ENCODE data around the gene FCGR3B.
A peak's percentile ranks its signal among the peaks of the same experiment; 100 is the strongest.
"Not testable (repeated sequence)": the region's sequence is repeated elsewhere in the genome, so short reads cannot be mapped to it uniquely, and the experiment has no call there.

The FCGR3B gene

DNA sequence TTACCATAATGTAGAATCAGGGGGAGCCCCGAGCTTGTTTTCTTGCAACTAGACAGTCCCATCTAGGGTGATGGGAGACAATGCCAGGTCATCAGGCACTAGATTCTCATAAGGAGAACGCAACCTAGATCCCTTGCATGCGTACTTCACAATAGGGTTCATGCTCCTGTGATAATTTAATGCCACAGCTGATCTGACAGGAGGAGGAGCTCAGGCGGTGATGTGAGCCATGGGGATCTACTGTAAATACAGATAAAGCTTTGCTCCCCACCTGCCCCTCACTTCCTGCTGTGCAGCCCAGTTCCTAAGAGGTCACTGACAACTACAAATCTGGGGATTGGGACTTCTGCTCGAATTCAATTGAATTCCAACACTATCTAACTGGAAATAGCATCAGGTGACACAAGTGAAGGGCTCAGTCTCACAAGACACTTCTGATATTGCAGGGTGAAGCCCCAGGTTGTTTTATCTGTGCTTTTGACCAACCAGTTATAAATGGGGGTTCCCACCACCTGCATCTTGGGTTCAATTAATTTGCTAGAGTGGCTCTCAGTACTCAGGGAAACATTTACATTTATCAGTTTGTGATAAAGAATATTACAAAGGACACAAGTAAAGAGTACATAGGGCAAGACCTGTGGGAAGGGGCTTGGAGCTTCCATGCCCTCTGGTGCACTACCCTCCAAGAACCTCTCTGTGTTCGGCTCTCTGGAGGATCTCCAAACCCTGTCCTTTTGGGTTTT lies 7.4 kb upstream of the FCGR3B start:
- not testable (repeated sequence) for DNase-seq (ENCODE audit: low spot score)

DNA sequence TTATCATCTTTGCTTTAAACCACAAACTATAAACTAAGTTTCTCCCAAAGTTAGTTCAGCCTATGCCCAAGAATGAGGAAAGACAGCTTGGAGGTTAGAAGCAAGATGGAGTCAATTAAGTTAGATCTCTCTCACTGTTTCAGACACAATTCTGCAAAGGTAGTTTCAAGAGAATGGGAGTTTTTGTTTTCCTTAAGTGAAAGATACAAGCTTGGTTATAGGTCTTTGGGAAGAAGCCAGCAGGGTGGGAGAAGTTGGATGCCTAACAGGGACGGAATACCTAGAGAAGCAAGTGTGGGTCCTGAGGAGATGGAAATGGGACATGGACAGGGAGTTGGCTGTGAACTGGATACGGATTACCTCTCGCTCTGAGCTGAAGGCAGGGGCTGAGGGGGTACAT lies 6.0 kb upstream of the FCGR3B start:
- DNase-seq (ENCODE audit: low spot score) = not testable (repeated sequence)

DNA sequence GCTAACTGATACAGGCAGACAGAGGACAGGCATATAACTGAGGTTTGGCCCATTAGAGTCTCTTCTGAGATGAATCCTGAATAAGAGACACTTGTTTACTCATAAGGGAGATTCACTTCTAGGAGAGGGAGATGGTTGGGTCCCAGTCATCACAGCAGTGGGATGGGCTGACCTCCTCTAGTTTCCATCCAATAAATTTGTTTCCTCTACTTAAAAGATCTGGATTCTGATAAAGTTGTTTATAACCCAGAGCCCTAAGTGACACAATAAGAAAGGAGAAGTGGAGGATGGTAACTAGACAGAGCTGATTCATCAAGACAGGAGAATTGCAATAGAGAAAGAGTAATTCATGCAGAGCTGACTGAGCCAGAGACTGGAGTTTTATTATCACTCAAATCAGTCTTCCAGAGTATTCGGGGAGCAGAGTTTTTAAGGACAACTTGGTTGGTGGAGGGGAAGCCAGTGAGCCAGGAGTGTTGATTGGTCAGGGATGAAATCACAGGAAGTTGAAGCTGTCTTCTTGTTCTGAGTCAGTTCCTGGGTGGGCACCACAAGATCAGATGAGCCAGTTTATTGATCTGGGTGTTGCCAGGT lies 5.3 kb upstream of the FCGR3B start:
- peak; percentile 50 for DNase-seq (ENCODE audit: low spot score)

DNA sequence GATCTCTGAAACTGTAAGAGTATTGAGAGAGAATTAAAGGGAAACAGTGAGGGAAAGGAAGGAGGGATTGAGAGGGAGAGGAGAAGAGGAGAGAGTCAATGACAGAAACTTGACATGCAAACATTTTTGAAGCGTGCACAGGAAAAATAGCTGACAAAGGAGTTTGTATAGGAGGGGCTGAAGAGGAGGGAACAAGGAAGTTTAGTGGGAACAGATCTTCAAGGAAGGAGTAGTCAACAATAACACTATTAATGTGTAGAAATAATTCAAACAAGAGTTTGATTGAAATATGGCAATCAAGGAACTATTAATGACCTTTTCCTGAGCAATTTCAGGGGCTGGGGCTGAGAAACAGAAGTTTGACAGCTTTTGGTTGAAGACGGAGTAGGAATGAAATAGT lies 4.0 kb upstream of the FCGR3B start:
- DNase-seq (ENCODE audit: low spot score) = not testable (repeated sequence)

DNA sequence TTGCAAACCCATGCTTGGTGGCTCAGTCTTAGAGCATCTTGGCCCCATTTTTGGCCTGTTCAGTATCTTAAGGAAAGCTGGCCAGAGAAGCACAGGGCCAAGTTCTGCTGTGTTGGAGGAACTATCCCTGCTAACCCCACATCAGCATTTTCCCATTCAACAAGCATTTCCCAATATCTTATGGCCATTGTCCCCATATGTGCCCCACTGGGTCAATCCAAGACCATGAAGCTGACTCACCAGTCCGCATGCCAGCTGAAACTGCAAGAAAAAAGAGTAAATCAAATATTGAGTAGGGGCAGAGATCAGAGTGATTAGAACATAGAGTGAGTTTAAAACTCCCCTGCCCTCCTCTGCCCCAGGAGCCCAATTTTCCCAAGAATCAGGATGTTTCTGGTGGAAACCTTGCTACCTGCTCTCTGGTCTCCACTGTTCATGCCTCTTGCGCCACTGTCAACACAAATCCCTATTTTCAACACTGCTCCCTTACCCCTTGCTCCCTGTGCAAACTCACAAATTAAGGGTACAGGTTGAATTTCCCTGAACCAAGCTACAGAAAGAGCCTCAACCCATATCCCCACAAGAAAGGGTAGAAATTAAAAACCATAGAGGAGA lies 741 bp downstream of the FCGR3B start:
- DNase-seq (ENCODE audit: low spot score) = not testable (repeated sequence)

DNA sequence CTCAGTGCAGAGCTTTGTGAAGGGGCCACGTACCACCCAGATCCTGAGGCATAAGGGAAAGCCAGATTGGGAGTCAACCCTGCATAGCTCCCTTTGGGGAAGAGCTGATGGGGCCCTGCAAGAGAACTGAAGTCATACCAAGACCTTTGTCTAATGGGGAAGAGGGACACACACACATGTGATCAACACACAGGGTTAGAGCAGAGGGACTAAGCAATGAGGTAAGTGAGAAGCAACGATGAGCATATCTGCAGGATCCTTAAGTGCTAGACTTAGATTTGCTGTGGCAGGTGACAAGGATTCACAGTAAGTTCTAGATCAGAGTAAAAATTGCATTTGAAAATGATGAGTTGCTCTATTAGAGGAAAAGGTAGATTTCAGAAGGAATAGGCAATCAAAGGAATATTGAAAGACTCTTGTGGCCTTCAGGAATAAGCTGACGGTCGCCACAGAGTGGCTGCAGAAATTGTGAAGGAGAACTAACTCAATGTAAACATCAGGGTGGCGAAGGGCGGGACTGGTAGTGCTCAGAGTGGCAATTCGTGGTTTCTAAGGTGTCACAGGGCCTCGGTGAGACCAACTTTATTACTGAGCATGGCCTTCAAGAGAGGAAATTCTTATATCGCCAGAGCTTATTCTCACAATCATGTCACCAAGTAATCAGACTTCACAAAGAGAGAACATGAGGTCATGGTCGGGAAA lies 4.4 kb downstream of the FCGR3B start:
- DNase-seq (ENCODE audit: low spot score) = peak; percentile 39

DNA sequence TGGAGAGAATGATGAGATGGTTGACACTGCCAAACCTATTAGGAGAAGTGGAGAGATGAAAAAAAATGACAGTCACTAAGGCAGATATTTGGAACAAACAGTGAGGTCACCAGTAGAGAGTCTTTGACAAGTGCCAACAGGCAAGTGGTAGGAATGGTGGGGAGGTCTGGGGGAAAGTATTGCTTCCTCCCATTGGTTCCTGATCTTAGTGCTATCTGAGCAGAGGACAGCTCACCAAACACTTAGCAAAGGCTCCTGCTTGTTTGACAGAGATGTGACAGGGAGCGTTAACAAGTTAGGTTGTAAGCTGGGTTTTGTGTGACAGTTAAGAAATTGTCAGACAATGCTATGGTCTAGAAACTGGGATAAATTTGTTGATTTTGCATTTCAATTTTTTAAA lies 6.4 kb downstream of the FCGR3B start:
- not testable (repeated sequence) for DNase-seq (ENCODE audit: low spot score)

DNA sequence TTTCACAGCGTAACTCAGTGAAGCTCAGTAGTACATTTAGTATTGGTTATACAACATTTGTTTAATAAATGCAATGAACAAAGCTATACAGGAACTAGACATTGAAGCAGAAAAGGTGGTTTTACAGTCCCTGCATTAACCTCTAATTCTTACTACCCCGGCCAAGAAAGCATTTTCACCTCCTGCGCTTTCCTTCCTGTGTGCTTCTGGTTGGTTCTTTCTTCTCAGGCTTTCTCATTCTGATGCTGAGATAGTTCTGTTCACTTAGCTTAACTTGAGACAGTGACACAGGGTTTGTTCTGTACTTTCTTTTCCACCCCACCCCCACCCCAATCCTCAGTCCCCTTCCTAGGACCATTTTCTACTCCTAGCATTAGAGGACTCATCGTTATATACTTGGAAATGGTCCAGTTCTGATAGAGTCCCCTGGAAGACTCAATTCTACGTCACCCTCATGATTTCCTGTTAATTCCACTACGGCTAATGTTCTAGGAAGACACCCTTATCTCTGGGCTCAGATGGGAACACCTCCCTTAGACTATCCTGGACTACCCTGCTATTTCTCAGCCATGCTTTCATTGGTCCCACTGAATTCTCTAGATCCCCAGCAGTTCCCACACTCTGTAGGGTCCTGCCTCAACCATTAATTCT lies 7.5 kb downstream of the FCGR3B start:
- DNase-seq (ENCODE audit: low spot score) = peak; percentile 35

DNA sequence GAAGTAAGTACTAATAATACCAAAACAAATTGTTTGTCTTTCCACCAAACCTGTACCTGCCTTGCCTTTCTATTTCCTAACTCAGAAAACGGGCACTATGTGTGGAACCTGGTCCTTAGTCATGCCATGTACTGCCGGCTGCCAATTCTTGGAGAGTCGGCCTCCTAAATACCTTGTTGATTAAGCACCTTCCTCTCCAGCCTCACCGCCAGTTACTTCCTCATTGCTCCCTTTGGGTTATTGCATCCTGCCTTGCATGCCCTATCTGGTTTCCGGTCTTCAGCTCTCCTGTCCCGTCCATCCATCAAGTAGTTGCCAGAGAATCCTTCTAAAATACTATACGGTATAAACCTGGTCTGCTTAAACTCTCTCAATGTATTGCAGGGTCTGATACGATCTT lies 8.9 kb downstream of the FCGR3B start:
- not testable (repeated sequence) for DNase-seq (ENCODE audit: low spot score)

DNA sequence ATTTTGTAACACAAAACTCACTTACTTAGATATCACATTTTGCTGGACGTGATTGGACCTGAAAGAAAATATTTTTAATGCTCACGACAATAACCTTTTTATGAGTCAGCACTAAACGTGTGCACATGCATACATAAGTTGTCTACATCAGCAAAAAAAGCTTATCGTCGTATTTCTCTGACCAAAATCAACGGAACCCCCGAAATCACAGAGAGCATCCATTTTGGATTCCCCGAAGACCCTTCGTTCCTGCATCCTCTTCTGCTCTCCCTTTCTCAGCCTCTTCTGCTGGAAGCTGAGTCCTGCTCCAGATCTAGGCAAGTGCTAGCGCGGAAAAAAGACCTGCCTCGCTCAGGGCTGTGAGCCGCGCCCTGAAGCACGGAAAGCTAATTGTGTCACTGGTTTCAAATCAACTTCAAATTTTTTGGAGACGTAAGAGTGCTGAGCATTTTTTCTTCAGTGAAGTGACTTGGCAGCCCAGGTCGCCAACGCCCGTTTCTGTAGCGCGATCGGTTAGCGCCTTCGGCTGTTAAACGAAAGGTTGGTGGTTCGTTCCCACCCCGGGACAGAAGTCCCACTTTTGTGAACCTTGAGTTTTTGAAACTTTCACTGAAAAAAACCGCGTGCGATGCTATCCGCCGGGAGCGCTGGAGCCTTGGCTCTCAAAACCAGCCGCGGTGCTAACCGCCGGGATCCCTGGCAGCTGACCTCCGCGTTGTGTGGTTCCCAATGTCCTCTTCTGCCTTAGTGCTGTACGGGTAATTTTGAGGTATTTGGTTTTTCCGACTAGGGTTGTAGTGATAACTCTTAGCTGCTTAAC lies 9.6 kb downstream of the FCGR3B start:
- DNase-seq (ENCODE audit: low spot score) = peak; percentile 88

DNA sequence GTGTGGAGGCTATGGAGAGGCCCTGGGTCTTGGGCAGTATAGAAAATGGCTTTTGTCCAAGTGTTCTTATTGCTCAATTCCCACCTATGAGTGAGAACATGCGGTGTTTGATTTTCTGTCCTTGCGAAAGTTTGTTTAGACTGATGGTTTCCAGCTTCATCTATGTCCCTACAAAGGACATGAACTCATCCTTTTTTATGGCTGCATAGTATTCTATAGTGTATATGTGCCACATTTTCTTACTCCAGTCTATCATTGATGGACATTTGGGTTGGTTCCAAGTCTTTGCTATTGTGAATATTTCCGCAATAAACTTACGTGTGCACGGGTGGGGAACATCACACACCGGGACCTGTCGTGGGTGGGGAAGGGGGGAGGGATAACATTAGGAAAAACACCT lies 10.6 kb downstream of the FCGR3B start:
- not testable (repeated sequence) for DNase-seq (ENCODE audit: low spot score)

DNA sequence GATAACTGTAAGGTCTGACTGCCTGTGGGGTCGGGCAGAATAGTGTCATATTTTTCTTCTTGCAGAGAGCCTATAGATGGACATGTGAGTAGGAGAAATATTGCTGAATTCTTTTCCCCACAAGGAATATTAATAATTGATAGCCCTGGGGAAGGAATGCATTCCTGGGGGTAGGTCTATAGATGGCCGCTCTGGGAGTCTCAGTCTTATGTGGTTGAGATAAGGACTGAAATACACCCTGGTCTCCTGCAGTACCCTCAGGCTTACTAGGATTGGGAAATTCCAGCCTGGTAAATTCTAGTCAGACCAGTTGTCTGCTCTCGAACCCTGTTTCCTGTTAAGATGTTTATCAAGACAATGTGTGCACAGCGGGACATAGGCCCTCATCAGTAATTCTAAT lies 12.5 kb downstream of the FCGR3B start:
- not testable (repeated sequence) for DNase-seq (ENCODE audit: low spot score)

DNA sequence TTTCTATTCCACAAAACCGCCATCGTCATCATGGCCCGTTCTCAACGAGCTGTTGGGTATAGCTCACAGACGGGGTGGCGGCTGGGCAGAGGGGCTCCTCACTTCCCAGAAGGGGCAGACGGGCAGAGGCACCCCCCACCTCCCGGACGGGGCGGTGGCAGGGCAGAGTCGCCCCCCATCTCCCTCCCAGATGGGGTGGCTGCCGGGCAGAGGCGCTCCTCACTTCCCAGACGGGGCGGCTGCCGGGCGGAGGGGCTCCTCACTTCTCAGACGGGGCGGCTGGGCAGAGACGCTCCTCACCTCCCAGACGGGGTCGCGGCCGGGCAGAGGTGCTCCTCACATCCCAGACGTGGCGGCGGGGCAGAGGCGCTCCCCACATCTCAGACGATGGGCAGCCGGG lies 14.6 kb downstream of the FCGR3B start:
- DNase-seq (ENCODE audit: low spot score) = not testable (repeated sequence)

DNA sequence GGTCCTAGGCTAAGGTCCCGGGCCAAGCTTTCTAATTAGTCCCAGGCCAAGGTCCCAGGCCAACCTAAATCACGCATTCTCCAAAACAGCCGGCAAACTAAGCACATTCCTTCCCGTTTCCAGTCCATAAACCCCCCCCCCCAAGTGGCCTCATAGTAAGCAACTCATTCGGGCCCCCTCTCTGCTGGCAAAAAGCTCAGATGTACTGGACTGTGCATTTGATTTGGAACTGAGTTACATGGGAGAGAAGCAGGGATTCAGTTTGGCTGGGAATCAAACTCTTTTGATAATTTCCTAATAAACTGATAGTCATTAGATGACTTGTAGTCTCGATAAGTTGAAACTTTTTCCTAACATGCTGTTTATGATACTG lies 17.8 kb downstream of the FCGR3B start:
- DNase-seq (ENCODE audit: low spot score) = not testable (repeated sequence)

DNA sequence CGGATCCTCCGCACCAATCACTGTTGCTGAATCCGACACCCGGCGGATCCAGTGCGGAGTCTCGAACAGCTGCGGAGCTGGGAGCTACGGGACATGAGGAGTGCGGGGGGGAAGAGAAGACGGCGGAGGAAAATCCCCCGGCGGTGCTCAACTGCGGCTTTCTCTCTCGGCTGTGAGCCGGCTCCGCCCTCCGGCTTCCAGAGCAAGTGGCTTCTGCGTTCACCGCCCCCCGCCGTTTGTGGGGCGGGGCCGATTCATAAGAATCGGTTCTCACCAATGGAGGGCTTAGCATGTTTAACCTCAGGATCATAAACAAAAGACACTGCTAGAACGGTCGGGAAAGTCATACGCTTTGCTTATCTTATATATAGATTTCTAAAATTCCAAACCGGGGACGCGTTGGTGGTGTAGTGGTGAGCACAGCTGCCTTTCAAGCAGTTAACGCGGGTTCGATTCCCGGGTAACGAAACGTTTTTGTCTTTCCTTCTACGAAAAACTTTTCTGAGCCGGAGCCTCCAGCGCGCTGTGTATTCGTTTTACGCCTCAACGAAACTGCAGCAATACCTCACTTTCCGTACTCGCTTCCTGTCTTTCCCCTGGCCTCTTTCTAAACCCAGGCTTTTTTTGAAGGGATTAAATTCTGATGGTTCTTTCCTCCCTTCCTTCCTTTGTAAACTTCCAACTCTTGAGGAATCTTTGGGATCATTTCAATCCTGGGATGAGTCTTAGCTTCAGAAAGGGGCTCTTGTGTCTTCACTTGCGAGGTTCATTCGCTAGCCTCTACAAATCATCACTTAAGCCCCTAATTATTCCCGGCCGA lies 18.4 kb downstream of the FCGR3B start:
- DNase-seq (ENCODE audit: low spot score) = peak; percentile 93

DNA sequence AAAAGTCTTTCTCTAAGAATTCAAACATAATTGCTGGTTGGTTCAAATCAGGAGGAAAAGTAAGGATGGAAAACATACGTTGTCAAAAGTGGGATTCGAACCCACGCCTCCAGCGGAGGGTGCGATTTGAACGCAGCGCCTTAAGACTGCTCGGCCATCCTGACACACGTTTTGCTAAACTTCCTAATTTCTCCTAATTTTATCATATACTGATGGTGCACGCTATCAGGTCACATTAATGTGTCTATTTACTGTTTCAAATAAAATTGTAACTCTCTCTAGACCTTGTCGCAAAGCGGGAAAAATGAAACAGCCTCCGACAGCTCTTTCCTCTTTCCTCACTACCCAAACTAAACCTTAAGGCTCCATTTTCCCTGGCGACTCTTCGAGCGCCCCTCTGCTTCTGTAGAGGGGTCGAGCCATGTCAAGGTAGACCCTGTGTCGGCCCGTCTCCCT lies 19.1 kb downstream of the FCGR3B start:
- peak; percentile 34 for DNase-seq (ENCODE audit: low spot score)

DNA sequence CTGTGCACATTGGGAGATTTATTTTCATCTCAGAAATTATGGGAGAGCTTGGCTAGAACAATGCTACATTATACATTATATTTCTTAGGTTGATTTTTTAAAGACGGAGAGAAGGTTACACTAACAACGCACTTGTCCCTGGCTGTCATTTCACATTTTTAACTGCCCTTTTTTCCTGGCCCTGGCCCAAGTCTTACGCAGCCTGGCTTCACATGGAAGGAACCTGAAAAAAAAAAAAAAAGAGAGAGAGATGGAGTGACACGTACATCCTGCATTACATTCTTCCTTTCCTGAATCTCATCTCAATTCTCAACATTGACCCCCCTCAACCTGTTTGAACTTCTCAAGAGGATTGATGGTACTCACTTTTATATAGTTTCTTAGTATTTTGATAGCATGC lies 20.8 kb downstream of the FCGR3B start:
- DNase-seq (ENCODE audit: low spot score) = not testable (repeated sequence)

DNA sequence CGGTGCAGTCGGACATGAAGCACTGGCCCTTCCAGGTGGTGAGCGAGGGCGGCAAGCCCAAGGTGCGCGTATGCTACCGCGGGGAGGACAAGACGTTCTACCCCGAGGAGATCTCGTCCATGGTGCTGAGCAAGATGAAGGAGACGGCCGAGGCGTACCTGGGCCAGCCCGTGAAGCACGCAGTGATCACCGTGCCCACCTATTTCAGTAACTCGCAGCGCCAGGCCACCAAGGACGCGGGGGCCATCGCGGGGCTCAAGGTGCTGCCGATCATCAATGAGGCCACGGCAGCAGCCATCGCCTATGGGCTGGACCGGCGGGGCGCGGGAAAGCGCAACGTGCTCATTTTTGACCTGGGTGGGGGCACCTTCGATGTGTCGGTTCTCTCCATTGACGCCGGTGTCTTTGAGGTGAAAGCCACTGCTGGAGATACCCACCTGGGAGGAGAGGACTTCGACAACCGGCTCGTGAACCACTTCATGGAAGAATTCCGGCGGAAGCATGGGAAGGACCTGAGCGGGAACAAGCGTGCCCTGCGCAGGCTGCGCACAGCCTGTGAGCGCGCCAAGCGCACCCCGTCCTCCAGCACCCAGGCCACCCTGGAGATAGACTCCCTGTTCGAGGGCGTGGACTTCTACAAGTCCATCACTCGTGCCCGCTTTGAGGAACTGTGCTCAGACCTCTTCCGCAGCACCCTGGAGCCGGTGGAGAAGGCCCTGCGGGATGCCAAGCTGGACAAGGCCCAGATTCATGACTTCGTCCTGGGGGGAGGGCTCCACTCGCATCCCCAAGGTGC lies 24.2 kb downstream of the FCGR3B start:
- not testable (repeated sequence) for DNase-seq (ENCODE audit: low spot score)

DNA sequence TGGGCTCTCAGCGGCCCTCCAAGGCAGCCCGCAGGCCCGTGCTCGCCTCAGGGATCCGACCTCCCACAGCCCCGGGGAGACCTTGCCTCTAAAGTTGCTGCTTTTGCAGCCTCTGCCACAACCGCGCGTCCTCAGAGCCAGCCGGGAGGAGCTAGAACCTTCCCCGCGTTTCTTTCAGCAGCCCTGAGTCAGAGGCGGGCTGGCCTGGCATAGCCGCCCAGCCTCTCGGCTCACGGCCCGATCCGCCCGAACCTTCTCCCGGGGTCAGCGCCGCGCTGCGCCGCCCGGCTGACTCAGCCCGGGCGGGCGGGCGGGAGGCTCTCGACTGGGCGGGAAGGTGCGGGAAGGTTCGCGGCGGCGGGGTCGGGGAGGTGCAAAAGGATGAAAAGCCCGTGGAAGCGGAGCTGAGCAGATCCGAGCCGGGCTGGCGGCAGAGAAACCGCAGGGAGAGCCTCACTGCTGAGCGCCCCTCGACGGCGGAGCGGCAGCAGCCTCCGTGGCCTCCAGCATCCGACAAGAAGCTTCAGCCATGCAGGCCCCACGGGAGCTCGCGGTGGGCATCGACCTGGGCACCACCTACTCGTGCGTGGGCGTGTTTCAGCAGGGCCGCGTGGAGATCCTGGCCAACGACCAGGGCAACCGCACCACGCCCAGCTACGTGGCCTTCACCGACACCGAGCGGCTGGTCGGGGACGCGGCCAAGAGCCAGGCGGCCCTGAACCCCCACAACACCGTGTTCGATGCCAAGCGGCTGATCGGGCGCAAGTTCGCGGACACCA lies 25.0 kb downstream of the FCGR3B start:
- not testable (repeated sequence) for DNase-seq (ENCODE audit: low spot score)

Data from CD4-positive, alpha-beta T cell treated with Interleukin-2 at 100 ng/mL for 4 hours (primary cell).